Keratinocyte (primary cell): ENCODE data around the gene BACH1. TPM values are rescaled to one million over a fixed set of nuclear protein-coding genes. Genes with fewer than 3 reads are reported as not detected.

Experiments used
- DNase-seq: peaks from one replicate; pipeline ENCODE4 v3.0.0-alpha.2; 2011; ENCODE audit warnings: low read depth, missing footprints, low spot score
- FAIRE-seq: peaks from 2 replicates; lab custom pipeline; 2011; peaks lifted over from hg19 to GRCh38; lab: Jason Lieb, UNC
- H2AFZ ChIP-seq: 2 replicates; pipeline ENCODE4 v1.6.0; 2012; ENCODE audit warnings: low read length, control low read depth, inconsistent platforms; ENCODE audit not compliant: control insufficient read depth
- H3K27ac ChIP-seq: 2 replicates; pipeline ENCODE4 v1.5.1; 2011; ENCODE audit warnings: low read length; ENCODE audit not compliant: control insufficient read depth, insufficient read depth
- H3K27me3 ChIP-seq: 3 replicates; pipeline ENCODE4 v1.6.0; 2011; ENCODE audit warnings: low read length; ENCODE audit not compliant: control insufficient read depth, insufficient read depth; ENCODE audit errors: extremely low read depth
- H3K36me3 ChIP-seq, 2 experiments: 2 replicates in 1 of 2; 3 replicates in 1 of 2; pipeline ENCODE4 v1.5.1; 2011; ENCODE audit warnings: low read length in 2 of 2, mild to moderate bottlenecking in 1 of 2; ENCODE audit not compliant: control insufficient read depth in 2 of 2, insufficient read depth in 2 of 2; ENCODE audit errors: extremely low read depth in 1 of 2
- H3K4me1 ChIP-seq: 3 replicates; pipeline ENCODE4 v1.5.1; 2011; ENCODE audit warnings: low read length; ENCODE audit not compliant: control insufficient read depth, insufficient read depth; ENCODE audit errors: extremely low read depth
- H3K4me2 ChIP-seq: 3 replicates; pipeline ENCODE4 v1.6.0; 2011; ENCODE audit warnings: low read depth, low read length; ENCODE audit not compliant: control insufficient read depth, insufficient read depth; ENCODE audit errors: extremely low read depth
- H3K4me3 ChIP-seq, 3 experiments: fragments of 200-600 bp in 1 of 3; sonication (generic) in 1 of 3; 2 replicates in 2 of 3; 3 replicates in 1 of 3; pipeline ENCODE4 v1.5.1; 2011 to 2016; ENCODE audit warnings: low read length in 3 of 3, mild to moderate bottlenecking in 3 of 3, control low read depth in 2 of 3, inconsistent platforms in 1 of 3, low read depth in 1 of 3, mixed read lengths in 1 of 3, mixed run types in 1 of 3, moderate library complexity in 1 of 3; ENCODE audit not compliant: control insufficient read depth in 2 of 3, insufficient read depth in 2 of 3; ENCODE audit errors: extremely low read depth in 1 of 3
- H3K79me2 ChIP-seq: 2 replicates; pipeline ENCODE4 v1.6.0; 2012; ENCODE audit warnings: low read length; ENCODE audit not compliant: control insufficient read depth, insufficient read depth
- H3K9ac ChIP-seq: 3 replicates; pipeline ENCODE4 v1.6.0; 2011; ENCODE audit warnings: low read length; ENCODE audit not compliant: control insufficient read depth, insufficient read depth; ENCODE audit errors: extremely low read depth
- H3K9me1 ChIP-seq: 3 replicates; pipeline ENCODE4 v1.6.0; 2011; ENCODE audit warnings: low read length; ENCODE audit not compliant: control insufficient read depth, insufficient read depth; ENCODE audit errors: extremely low read depth
- H3K9me3 ChIP-seq: 2 replicates; pipeline ENCODE4 v1.5.1; 2012; ENCODE audit warnings: low read depth, low read length; ENCODE audit not compliant: control insufficient read depth
- H4K20me1 ChIP-seq: 3 replicates; pipeline ENCODE4 v1.6.0; 2011; ENCODE audit warnings: low read length; ENCODE audit not compliant: control insufficient read depth, insufficient read depth; ENCODE audit errors: extremely low read depth
- CTCF ChIP-seq, 3 experiments: IDR thresholded peaks in 1 of 3; conservative IDR thresholded peaks in 1 of 3; optimal IDR thresholded peaks in 1 of 3; 2 replicates in 2 of 3; 3 replicates in 1 of 3; pipeline versions ENCODE3 to v1.5.1; 2011; ENCODE audit warnings: low read length in 3 of 3, mild to moderate bottlenecking in 3 of 3, moderate library complexity in 2 of 3, control low read depth in 1 of 3, inconsistent platforms in 1 of 3; ENCODE audit not compliant: insufficient read depth in 2 of 3; ENCODE audit errors: extremely low read depth in 1 of 3
- EZH2 ChIP-seq: IDR thresholded peaks from one replicate; pipeline ENCODE4 v1.6.1; 2012; ENCODE audit warnings: inconsistent platforms, mild to moderate bottlenecking, low read length, moderate library complexity
- dilution Hi-C: fragments of 300-500 bp; cut with MboI; formaldehyde crosslinking; loops from one replicate; pipeline ENCODE4 v1.7.0; 2020; ENCODE audit warnings: low sequenced_read_pairs; ENCODE audit not compliant: extremely low pct_ligation_motif_present
- polyA plus RNA-seq, 5 experiments: library from polyadenylated mRNA; depleted of rRNA in 3 of 5; stranded (reverse) in 3 of 5; stranded (forward) in 1 of 5; unstranded in 1 of 5; fragments of >200 nt; gene quantifications; 1 replicate in 1 of 5; 2 replicates in 3 of 5; 3 replicates in 1 of 5; pipeline versions ENCODE4 v1.2.1 to v1.2.3, GENCODE V29; 2011 to 2012; ENCODE audit warnings: missing spikeins in 2 of 5, low read depth in 1 of 5, low replicate concordance in 1 of 5

The BACH1 gene
- polyA plus RNA-seq, 1 donor (not counting 4 experiments of a cell fraction or from before 2014, with no cell fraction given) = 33.1 TPM

GRCh38 chr21:29384683-29385359 is 86.1 kb downstream of the BACH1 start:
- Histone ChIP-seq H3K4me3 (no peak overlapping the region), H3K79me2 (no peaks in the 10 kb centered on the region), H3K9me1 (no peaks in the 10 kb centered on the region), H3K4me1 (peaks cover 11% of the 10 kb centered on the region), H3K27me3 (no peaks in the 10 kb centered on the region), H3K9ac (no peak overlapping the region), H3K9me3 (no peaks in the 10 kb centered on the region), H3K4me2 (no peak overlapping the region), H3K27ac (no peak overlapping the region), H2AFZ (no peak overlapping the region), H4K20me1 (no peaks in the 10 kb centered on the region), H3K36me3 (no peaks in the 10 kb centered on the region)
- FAIRE-seq = no peak
- dilution Hi-C loops = no loop called here
- no peak for DNase-seq
- no peak for TF ChIP-seq CTCF (optimal IDR thresholded peaks at IDR 0.05 in 1 of 3, IDR thresholded peaks at IDR 0.05 in 1 of 3, conservative IDR thresholded peaks at IDR 0.05 in 1 of 3; ENCODE audit: extremely low read depth in 1 of 3, insufficient read depth in 2 of 3, low read length in 3 of 3)
- TF ChIP-seq EZH2 = no peak

- no peak overlapping the region for H2AFZ ChIP-seq
- H3K27ac ChIP-seq = no peak overlapping the region
- dilution Hi-C loops = no loop called here
- H3K9me3 ChIP-seq = no peaks in the 10 kb centered on the region
- no peaks in the 10 kb centered on the region for H3K9me1 ChIP-seq
- no peak for FAIRE-seq
- no peaks in the 10 kb centered on the region for H3K36me3 ChIP-seq
- no peak overlapping the region for H3K4me2 ChIP-seq
- no peak for DNase-seq
- no peak overlapping the region for H3K9ac ChIP-seq
- TF ChIP-seq EZH2 = no peak
- peaks cover 11% of the 10 kb centered on the region for H3K4me1 ChIP-seq
- H3K4me3 ChIP-seq = no peak overlapping the region
- H4K20me1 ChIP-seq = no peaks in the 10 kb centered on the region
- H3K27me3 ChIP-seq = no peaks in the 10 kb centered on the region
- H3K79me2 ChIP-seq = no peaks in the 10 kb centered on the region
Measured at GRCh38 chr21:29385934-29386520, 87.3 kb downstream of the BACH1 start.
